H9 (cell line): Measurements from ENCODE around the gene CMC4. TPM values are rescaled to one million over a fixed set of nuclear protein-coding genes. Genes with fewer than 3 reads are reported as not detected.
A peak's percentile ranks its signal among the peaks of the same experiment; 100 is the strongest.

Experiments
- DNase-seq: peaks from one replicate; pipeline ENCODE4 v3.0.0-alpha.2; 2017
- H2AFZ ChIP-seq: one replicate; pipeline ENCODE4 v1.6.1; 2013; ENCODE audit warnings: mild to moderate bottlenecking, low read length, control low read depth, moderate library complexity
- H2AK5ac ChIP-seq: 2 replicates; pipeline ENCODE4 v1.6.1; 2013; ENCODE audit warnings: low read length, control low read depth, mixed read lengths; ENCODE audit not compliant: insufficient read length
- H2BK120ac ChIP-seq: one replicate; pipeline ENCODE4 v1.6.1; 2013; ENCODE audit warnings: low read depth, mild to moderate bottlenecking, low read length, control low read depth, inconsistent platforms; ENCODE audit not compliant: poor library complexity, severe bottlenecking
- H2BK12ac ChIP-seq: 2 replicates; pipeline ENCODE4 v1.6.1; 2013; ENCODE audit warnings: low read length, control low read depth, mixed read lengths, low read depth; ENCODE audit not compliant: insufficient read length
- H2BK15ac ChIP-seq: 2 replicates; pipeline ENCODE4 v1.6.1; 2013; ENCODE audit warnings: low read depth, low read length, control low read depth
- H2BK20ac ChIP-seq: one replicate; pipeline ENCODE4 v1.6.1; 2013; ENCODE audit warnings: low read depth, mild to moderate bottlenecking, low read length, control low read depth, inconsistent platforms; ENCODE audit not compliant: poor library complexity, severe bottlenecking
- H2BK5ac ChIP-seq: 2 replicates; pipeline ENCODE4 v1.6.1; 2013; ENCODE audit warnings: low read length, control low read depth, mixed read lengths; ENCODE audit not compliant: insufficient read length
- H3K14ac ChIP-seq: 2 replicates; pipeline ENCODE4 v1.6.1; 2013; ENCODE audit warnings: low read length, control low read depth; ENCODE audit not compliant: insufficient read depth
- H3K18ac ChIP-seq: 2 replicates; pipeline ENCODE4 v1.6.1; 2013; ENCODE audit warnings: low read depth, mild to moderate bottlenecking, mixed read lengths, low read length, control low read depth; ENCODE audit not compliant: insufficient read length
- H3K23ac ChIP-seq: 2 replicates; pipeline ENCODE4 v1.6.1; 2013; ENCODE audit warnings: low read length, control low read depth, mixed read lengths, low read depth; ENCODE audit not compliant: insufficient read length
- H3K23me2 ChIP-seq: 2 replicates; pipeline ENCODE4 v1.6.1; 2013; ENCODE audit warnings: low read depth, mild to moderate bottlenecking, mixed read lengths, low read length, control low read depth; ENCODE audit not compliant: insufficient read length, poor library complexity, severe bottlenecking
- H3K27ac ChIP-seq: 2 replicates; pipeline ENCODE4 v1.5.1; 2013; ENCODE audit warnings: low read length, control low read depth, mixed read lengths, low read depth; ENCODE audit not compliant: insufficient read length
- H3K27me3 ChIP-seq: 2 replicates; pipeline ENCODE4 v1.6.1; 2013; ENCODE audit warnings: low read length, control low read depth, inconsistent platforms; ENCODE audit not compliant: insufficient read depth
- H3K4ac ChIP-seq: 2 replicates; pipeline ENCODE4 v1.6.1; 2013; ENCODE audit warnings: low read depth, mild to moderate bottlenecking, control low read depth, inconsistent platforms, low read length, moderate library complexity
- H3K4me1 ChIP-seq: 2 replicates; pipeline ENCODE4 v1.6.1; 2013; ENCODE audit warnings: low read length, control low read depth, inconsistent platforms; ENCODE audit not compliant: insufficient read depth
- H3K4me2 ChIP-seq: 2 replicates; pipeline ENCODE4 v1.6.1; 2013; ENCODE audit warnings: low read length, control low read depth, mixed read lengths; ENCODE audit not compliant: insufficient read length, insufficient read depth
- H3K56ac ChIP-seq: 2 replicates; pipeline ENCODE4 v1.6.1; 2013; ENCODE audit warnings: low read depth, mild to moderate bottlenecking, mixed read lengths, low read length, control low read depth; ENCODE audit not compliant: insufficient read length
- H3K79me1 ChIP-seq: 2 replicates; pipeline ENCODE4 v1.6.1; 2013; ENCODE audit warnings: low read depth, mild to moderate bottlenecking, moderate library complexity, low read length, control low read depth, inconsistent platforms; ENCODE audit not compliant: insufficient read depth, poor library complexity, severe bottlenecking
- H3K79me2 ChIP-seq: 2 replicates; pipeline ENCODE4 v1.6.1; 2013; ENCODE audit warnings: low read length, control low read depth, inconsistent platforms; ENCODE audit not compliant: insufficient read depth
- H3K9ac ChIP-seq: 2 replicates; pipeline ENCODE4 v1.6.1; 2013; ENCODE audit warnings: low read length, control low read depth, mixed read lengths; ENCODE audit not compliant: insufficient read length; ENCODE audit errors: extremely low read depth
- H3K9me3 ChIP-seq: one replicate; pipeline ENCODE4 v1.6.1; 2013; ENCODE audit warnings: low read depth, low read length, inconsistent platforms; ENCODE audit not compliant: control insufficient read depth
- H3T11ph ChIP-seq: one replicate; pipeline ENCODE4 v1.6.1; 2013; ENCODE audit warnings: mild to moderate bottlenecking, low read length, control low read depth, inconsistent platforms
- H4K20me1 ChIP-seq: one replicate; pipeline ENCODE4 v1.6.1; 2013; ENCODE audit not compliant: control insufficient read depth, insufficient read length, insufficient read depth
- H4K5ac ChIP-seq: 2 replicates; pipeline ENCODE4 v1.6.1; 2013; ENCODE audit warnings: low read depth, mild to moderate bottlenecking, mixed read lengths, low read length, control low read depth; ENCODE audit not compliant: insufficient read length
- H4K8ac ChIP-seq: replicated peaks from 2 replicates; pipeline ENCODE4 v1.6.1; 2013; ENCODE audit warnings: low read length, control low read depth, mixed read lengths, low read depth; ENCODE audit not compliant: insufficient read length
- H4K91ac ChIP-seq: 2 replicates; pipeline ENCODE4 v1.6.1; 2013; ENCODE audit warnings: low read depth, mild to moderate bottlenecking, moderate library complexity, mixed read lengths, low read length, control low read depth; ENCODE audit not compliant: insufficient read length
- H3K27ac Mint-ChIP-seq, 3 experiments: 2 replicates in 2 of 3; 3 replicates in 1 of 3; pipeline ENCODE4 v1.8.0; 2020 to 2021; ENCODE audit warnings: mixed read lengths in 3 of 3, mild to moderate bottlenecking in 1 of 3, moderate library complexity in 1 of 3
- H3K27me3 Mint-ChIP-seq: 2 replicates; pipeline ENCODE4 v1.8.0; 2021; ENCODE audit warnings: low read depth, mild to moderate bottlenecking, moderate library complexity, mixed read lengths
- H3K36me3 Mint-ChIP-seq, 3 experiments: 2 replicates in 2 of 3; 3 replicates in 1 of 3; pipeline ENCODE4 v1.8.0; 2020 to 2021; ENCODE audit warnings: low read depth in 3 of 3, mixed read lengths in 3 of 3; ENCODE audit not compliant: insufficient read depth in 1 of 3
- H3K4me1 Mint-ChIP-seq, 2 experiments: 2 replicates each; pipeline ENCODE4 v1.8.0; 2020; ENCODE audit warnings: mixed read lengths in 2 of 2
- H3K4me3 Mint-ChIP-seq, 2 experiments: 2 replicates in 1 of 2; 3 replicates in 1 of 2; pipeline ENCODE4 v1.8.0; 2020 to 2021; ENCODE audit warnings: mild to moderate bottlenecking in 2 of 2, mixed read lengths in 2 of 2, moderate library complexity in 1 of 2
- H3K9me3 Mint-ChIP-seq, 2 experiments: 2 replicates in 1 of 2; 3 replicates in 1 of 2; pipeline ENCODE4 v1.8.0; 2020; ENCODE audit warnings: mild to moderate bottlenecking in 2 of 2, mixed read lengths in 2 of 2, moderate library complexity in 1 of 2
- CTCF ChIP-seq: fragments of 200-600 bp; sonication (generic); conservative IDR thresholded peaks from 3 replicates; pipeline ENCODE4 v1.8.0; 2021; ENCODE audit warnings: antibody characterized with exemption, mild to moderate bottlenecking
- WGBS: extraction: QIAGEN DNeasy Blood & Tissue Kit; methylation state at CpG from one replicate; pipeline ENCODE4 v1.1.7; 2013; ENCODE audit warnings: missing lambda C conversion rate, low lambda C conversion rate, mixed read lengths; ENCODE audit not compliant: insufficient read length; ENCODE audit errors: extremely low coverage; 5-methylcytosine and 5-hydroxymethylcytosine counted together
- total RNA-seq: library from RNA; stranded (reverse); gene quantifications from 2 replicates; pipeline ENCODE4 v1.2.1, GENCODE V29; 2021

The CMC4 gene
- total RNA-seq, 1 experiment from 2014 or later = 6.2 TPM

- no peak overlapping the region for H2BK120ac ChIP-seq
- Mint-ChIP-seq H3K4me1 (peaks cover 8 to 15% of the 10 kb centered on the region in 2 experiments; a peak in 2 of 4 replicates), H3K9me3 (peaks cover 65 to 66% of the 10 kb centered on the region in 2 experiments), H3K36me3 (peaks cover 22 to 26% (median 24%) of the 10 kb centered on the region in 3 experiments), H3K27ac (peak overlapping the region; percentile 87 to 96 (median 87); a peak in 5 of 7 replicates), H3K4me3 (peak overlapping the region; percentile 78 to 80), H3K27me3 (no peaks in the 10 kb centered on the region)
- no peak overlapping the region for H2BK5ac ChIP-seq
- H3K27me3 ChIP-seq = no peaks in the 10 kb centered on the region
- H2BK15ac ChIP-seq = no peak overlapping the region
- H3T11ph ChIP-seq = no peak overlapping the region
- H2AK5ac ChIP-seq = no peak overlapping the region
- H4K8ac ChIP-seq = no peak overlapping the region
- no peak overlapping the region for H2BK20ac ChIP-seq
- no peak overlapping the region for H4K5ac ChIP-seq
- no peak overlapping the region for H3K27ac ChIP-seq
- no peaks in the 10 kb centered on the region for H3K4me1 ChIP-seq
- no peak overlapping the region for H3K18ac ChIP-seq
- H3K9ac ChIP-seq = peak overlapping the region; percentile 58
- no peak overlapping the region for H3K23ac ChIP-seq
- DNase-seq = no peak
- H2BK12ac ChIP-seq = no peak overlapping the region
- H3K9me3 ChIP-seq = peaks cover 46% of the 10 kb centered on the region
- no peak overlapping the region for H3K56ac ChIP-seq
- peaks cover 1% of the 10 kb centered on the region; the same call in 1 of the 2 replicates for H3K79me2 ChIP-seq
- WGBS = no CpG with 5 or more reads among the region's 16 CpGs
- no peak overlapping the region for H3K4ac ChIP-seq
- H3K4me2 ChIP-seq = peak overlapping the region; percentile 88
- no peak overlapping the region for H3K14ac ChIP-seq
- no peak overlapping the region for H4K91ac ChIP-seq
- no peaks in the 10 kb centered on the region for H4K20me1 ChIP-seq
- H2AFZ ChIP-seq = no peak overlapping the region
- no peak for TF ChIP-seq CTCF
- H3K23me2 ChIP-seq = peaks cover 5% of the 10 kb centered on the region
- H3K79me1 ChIP-seq = no peaks in the 10 kb centered on the region
Measured at GRCh38 chrX:155070663-155070974, 317 bp downstream of the CMC4 start.
